Measurements from ENCODE around the gene GNL3L. TPM values are rescaled to one million over a fixed set of nuclear protein-coding genes. Genes with fewer than 3 reads are reported as not detected.
A peak's percentile ranks its signal among the peaks of the same experiment; 100 is the strongest.

GNL3L gene, protein sequence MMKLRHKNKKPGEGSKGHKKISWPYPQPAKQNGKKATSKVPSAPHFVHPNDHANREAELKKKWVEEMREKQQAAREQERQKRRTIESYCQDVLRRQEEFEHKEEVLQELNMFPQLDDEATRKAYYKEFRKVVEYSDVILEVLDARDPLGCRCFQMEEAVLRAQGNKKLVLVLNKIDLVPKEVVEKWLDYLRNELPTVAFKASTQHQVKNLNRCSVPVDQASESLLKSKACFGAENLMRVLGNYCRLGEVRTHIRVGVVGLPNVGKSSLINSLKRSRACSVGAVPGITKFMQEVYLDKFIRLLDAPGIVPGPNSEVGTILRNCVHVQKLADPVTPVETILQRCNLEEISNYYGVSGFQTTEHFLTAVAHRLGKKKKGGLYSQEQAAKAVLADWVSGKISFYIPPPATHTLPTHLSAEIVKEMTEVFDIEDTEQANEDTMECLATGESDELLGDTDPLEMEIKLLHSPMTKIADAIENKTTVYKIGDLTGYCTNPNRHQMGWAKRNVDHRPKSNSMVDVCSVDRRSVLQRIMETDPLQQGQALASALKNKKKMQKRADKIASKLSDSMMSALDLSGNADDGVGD
- total RNA-seq (10 to 100 TPM; 12.1 to 60.7 (median 34.5) TPM), polyA plus RNA-seq (1 to 10 TPM; 3.0 to 5.5 (median 5.3) TPM)
- long read RNA-seq, donor 1, result 0 reads
- long read RNA-seq, donor 2, partial matches to known transcripts, result 0 of 1 reads
- long read RNA-seq, donor 2, other reads (novel, unspliced or antisense), result 0 of 1 reads
- long read RNA-seq, donor 3, result 0 reads
- long read RNA-seq, donor 4, result 0 reads
- long read RNA-seq, donor 5, result 0 reads
- long read RNA-seq, donor 6, partial matches to known transcripts, result 0 of 5 reads
- long read RNA-seq, donor 6, other reads (novel, unspliced or antisense), result 0 of 5 reads
- long read RNA-seq, donor 7, partial matches to known transcripts, result 10 of 11 reads
- long read RNA-seq, donor 7, other reads (novel, unspliced or antisense), result 0 of 11 reads
- long read RNA-seq, donor 8, partial matches to known transcripts, result 0 of 2 reads
- long read RNA-seq, donor 8, other reads (novel, unspliced or antisense), result 0 of 2 reads
- long read RNA-seq, donor 9, result 0 reads
- long read RNA-seq, donor 10, result 0 reads

GRCh38 chrX:54529552-54530356 is at the start of gene GNL3L:
GNL3L (plus strand) TSS chrX:54530219; CDS start chrX:54532567, 2,348 bp downstream.
- no peaks in the 10 kb centered on the region for H3K9me3 ChIP-seq
- intact Hi-C loops (cut with DNase I; ENCODE audit: low total_unique reads), result no loop called here
- 4 to 46% (median 10%) methylated on average over 23 to 40 of the region's 51 CpGs for WGBS, 5 donors
- H3K27ac ChIP-seq, result peak within 1 kb of the TSS; percentile 77 to 90 (median 82)
- peak; percentile 87 to 96 for DNase-seq
- H3K27me3 ChIP-seq, result no peaks in the 10 kb centered on the region
- H3K36me3 ChIP-seq, result peaks cover 0 to 9% (median 5%) of the 10 kb centered on the region in 4 donors
- peak within 1 kb of the TSS; percentile 57 to 82 (median 70) for H3K4me3 ChIP-seq
- TF ChIP-seq EP300 (IDR thresholded peaks at IDR 0.05) (no peak), POLR2AphosphoS5 (IDR thresholded peaks at IDR 0.05) (peak in 2 of 3 donors; percentile 53 to 61), POLR2A (IDR thresholded peaks at IDR 0.05) (no peak)
- TF ChIP-seq, protein P1, sequence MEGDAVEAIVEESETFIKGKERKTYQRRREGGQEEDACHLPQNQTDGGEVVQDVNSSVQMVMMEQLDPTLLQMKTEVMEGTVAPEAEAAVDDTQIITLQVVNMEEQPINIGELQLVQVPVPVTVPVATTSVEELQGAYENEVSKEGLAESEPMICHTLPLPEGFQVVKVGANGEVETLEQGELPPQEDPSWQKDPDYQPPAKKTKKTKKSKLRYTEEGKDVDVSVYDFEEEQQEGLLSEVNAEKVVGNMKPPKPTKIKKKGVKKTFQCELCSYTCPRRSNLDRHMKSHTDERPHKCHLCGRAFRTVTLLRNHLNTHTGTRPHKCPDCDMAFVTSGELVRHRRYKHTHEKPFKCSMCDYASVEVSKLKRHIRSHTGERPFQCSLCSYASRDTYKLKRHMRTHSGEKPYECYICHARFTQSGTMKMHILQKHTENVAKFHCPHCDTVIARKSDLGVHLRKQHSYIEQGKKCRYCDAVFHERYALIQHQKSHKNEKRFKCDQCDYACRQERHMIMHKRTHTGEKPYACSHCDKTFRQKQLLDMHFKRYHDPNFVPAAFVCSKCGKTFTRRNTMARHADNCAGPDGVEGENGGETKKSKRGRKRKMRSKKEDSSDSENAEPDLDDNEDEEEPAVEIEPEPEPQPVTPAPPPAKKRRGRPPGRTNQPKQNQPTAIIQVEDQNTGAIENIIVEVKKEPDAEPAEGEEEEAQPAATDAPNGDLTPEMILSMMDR (IDR thresholded peaks at IDR 0.05), result no peak
- H3K4me1 ChIP-seq, result peaks cover 9 to 30% (median 16%) of the 10 kb centered on the region in 4 donors

DNA sequence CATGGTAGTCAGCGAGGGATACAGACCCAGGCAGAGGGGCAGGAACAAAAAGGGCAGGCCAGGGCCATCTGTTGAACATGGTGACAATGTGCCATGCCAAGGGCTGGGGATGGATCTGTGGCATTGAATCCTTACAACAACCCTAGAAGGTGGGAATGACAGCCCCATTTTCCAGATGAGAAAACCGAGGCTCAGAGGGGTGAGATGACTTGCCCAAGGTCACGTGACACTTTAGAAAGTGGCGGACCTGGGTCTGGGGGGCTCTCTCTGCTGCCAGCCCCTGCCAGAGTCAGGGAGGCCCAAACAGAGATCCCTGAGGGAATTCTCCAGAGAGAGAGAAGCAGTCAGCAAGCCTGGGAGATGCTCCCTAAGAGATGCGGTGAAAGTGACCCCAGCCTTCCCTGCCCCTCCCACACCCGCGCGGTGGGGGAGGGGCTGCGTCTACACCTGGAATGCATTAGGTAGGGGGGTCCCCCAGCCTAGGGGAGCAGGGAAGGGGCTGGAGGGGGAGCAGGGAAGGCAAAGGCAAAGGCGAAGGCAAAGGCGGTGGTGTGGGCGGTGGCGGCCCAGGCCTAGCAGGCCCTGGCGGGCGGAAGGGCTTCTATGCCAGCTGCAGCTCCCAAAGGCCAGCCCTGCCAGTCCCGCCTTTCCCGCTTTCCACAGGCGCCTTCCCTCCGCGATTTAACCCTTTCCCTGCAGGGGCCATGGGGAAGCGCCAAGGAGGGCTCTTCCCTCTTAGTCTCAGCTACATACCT is 47.0 kb upstream of the GNL3L start:
- TF ChIP-seq EP300 (IDR thresholded peaks at IDR 0.05) (no peak), POLR2A (IDR thresholded peaks at IDR 0.05) (no peak), POLR2AphosphoS5 (IDR thresholded peaks at IDR 0.05) (no peak)
- TF ChIP-seq, protein P1 (IDR thresholded peaks at IDR 0.05), result no peak
- Histone ChIP-seq H3K9me3 (no peaks in the 10 kb centered on the region), H3K4me3 (peak overlapping the region in 2 of 4 donors; percentile 9 to 20), H3K27me3 (no peaks in the 10 kb centered on the region), H3K36me3 (no peaks in the 10 kb centered on the region), H3K27ac (peak overlapping the region in 4 of 5 donors; percentile 25 to 62 (median 50)), H3K4me1 (peaks cover 0 to 36% (median 17%) of the 10 kb centered on the region in 4 donors)
- intact Hi-C loops (cut with DNase I; ENCODE audit: low total_unique reads), result no loop called here
- WGBS, 5 donors, result 28 to 43% (median 30%) methylated on average over 9 to 21 of the region's 21 CpGs
- DNase-seq, result peak in 1 of 2 donors; percentile 48

DNA sequence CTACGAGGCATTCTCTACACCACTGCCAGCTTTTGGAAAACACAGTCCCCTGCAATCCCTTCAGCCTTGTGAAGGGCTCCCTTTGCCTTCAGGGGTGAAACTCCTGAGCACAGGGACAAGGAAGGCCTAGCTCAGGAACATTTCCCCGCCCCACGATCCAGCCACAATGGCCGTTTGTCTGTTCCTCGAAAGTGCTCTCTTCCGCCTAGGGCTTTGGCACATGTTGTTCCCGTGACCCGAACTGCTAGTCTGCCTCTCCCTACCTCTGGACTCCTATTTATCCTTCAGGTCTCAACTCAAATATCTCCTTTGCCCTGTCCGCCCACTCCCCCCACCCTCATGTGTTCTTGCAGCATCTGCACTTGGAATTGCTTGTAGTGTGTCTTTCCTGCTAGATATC is 46.1 kb upstream of the GNL3L start:
- intact Hi-C loops (cut with DNase I; ENCODE audit: low total_unique reads), result no loop called here
- no peak overlapping the region for H3K4me3 ChIP-seq
- 49 to 80% (median 68%) methylated on average over 9 of the region's 9 CpGs for WGBS, 5 donors
- H3K4me1 ChIP-seq, result peaks cover 0 to 36% (median 16%) of the 10 kb centered on the region in 4 donors
- DNase-seq, result peak in 1 of 2 donors; percentile 6
- peaks cover 0 to 2% (median 0%) of the 10 kb centered on the region in 4 donors for H3K9me3 ChIP-seq
- H3K27ac ChIP-seq, result peak overlapping the region in 3 of 5 donors; percentile 43 to 62 (median 58)
- H3K36me3 ChIP-seq, result no peaks in the 10 kb centered on the region
- H3K27me3 ChIP-seq, result no peaks in the 10 kb centered on the region
- TF ChIP-seq, protein P1 (IDR thresholded peaks at IDR 0.05), result no peak
- no peak for TF ChIP-seq POLR2AphosphoS5 (IDR thresholded peaks at IDR 0.05)
- no peak for TF ChIP-seq EP300 (IDR thresholded peaks at IDR 0.05)

Measured in stomach (tissue), 19 donors.